ENCODE measurements around the gene ARHGEF26. TPM values are rescaled to one million over a fixed set of nuclear protein-coding genes. Genes with fewer than 3 reads are reported as not detected.

ARHGEF26 gene
- total RNA-seq, 2 donors from 2014 or later = 16.9 to 17.1 TPM

Other genes with a start within 250 kb of the ARHGEF26 start
- gene DHX36, start 203.1 kb downstream of the ARHGEF26 start, total RNA-seq = 10 to 100 TPM; 30.6 to 58.3 TPM

All from body of pancreas (tissue), 2 donors.